SU-DHL-6 (cell line): ENCODE results near the gene COQ9.

ENCODE experiments used
- H2AFZ ChIP-seq: fragments of 200-600 bp; sonication (generic); 2 replicates; pipeline ENCODE4 v1.6.1; 2014; ENCODE audit warnings: low read depth, mild to moderate bottlenecking, moderate library complexity, mixed read lengths, antibody characterized with exemption, low read length; ENCODE audit not compliant: severe bottlenecking
- H3F3A ChIP-seq: fragments of 200-600 bp; shearing (Covaris generic); 2 replicates; pipeline ENCODE4 v1.6.0; 2016; ENCODE audit warnings: antibody characterized with exemption, mild to moderate bottlenecking; ENCODE audit not compliant: insufficient read depth
- H3K27ac ChIP-seq: fragments of 200-600 bp; sonication (generic); 2 replicates; pipeline ENCODE4 v1.5.1; 2016; ENCODE audit warnings: low read depth, mild to moderate bottlenecking, low read length, moderate library complexity, mixed read lengths
- H3K27me3 ChIP-seq: fragments of 200-600 bp; sonication (generic), shearing (Covaris generic); 2 replicates; pipeline ENCODE4 v1.6.0; 2014; ENCODE audit warnings: mild to moderate bottlenecking, low read length
- H3K36me3 ChIP-seq: fragments of 200-600 bp; sonication (generic); 2 replicates; pipeline ENCODE4 v1.6.1; 2014; ENCODE audit warnings: mild to moderate bottlenecking, low read length, mixed read lengths
- H3K4me2 ChIP-seq: fragments of 300-600, 200-600 bp; shearing (Covaris generic), sonication (generic); 2 replicates; pipeline ENCODE4 v1.6.0; 2014; ENCODE audit warnings: low read length, low read depth, mild to moderate bottlenecking; ENCODE audit not compliant: poor library complexity, severe bottlenecking
- H3K4me3 ChIP-seq: fragments of 200-600 bp; sonication (generic); 2 replicates; pipeline ENCODE4 v1.5.1; 2014; ENCODE audit warnings: antibody characterized with exemption, low read length, mild to moderate bottlenecking, mixed read lengths; ENCODE audit not compliant: insufficient read depth, poor library complexity, severe bottlenecking
- H3K79me2 ChIP-seq: fragments of 200-600 bp; sonication (generic); 2 replicates; pipeline ENCODE4 v1.6.1; 2014; ENCODE audit warnings: mild to moderate bottlenecking, low read length, moderate library complexity; ENCODE audit not compliant: insufficient read depth
- H3K9ac ChIP-seq: fragments of 200-600 bp; sonication (generic); 2 replicates; pipeline ENCODE4 v1.7.0; 2014; ENCODE audit warnings: mild to moderate bottlenecking, low read length
- H3K9me2 ChIP-seq: fragments of 200-600 bp; sonication (generic); replicated peaks from 2 replicates; pipeline ENCODE4 v1.6.1; 2014; ENCODE audit warnings: low read length; ENCODE audit not compliant: insufficient read depth
- H3K9me3 ChIP-seq: fragments of 200-600 bp; sonication (generic); 2 replicates; pipeline ENCODE4 v1.6.1; 2014; ENCODE audit warnings: low read length, mixed read lengths; ENCODE audit not compliant: insufficient read depth
- H4K20me1 ChIP-seq: fragments of 200-600 bp; sonication (generic); 2 replicates; pipeline ENCODE4 v1.6.1; 2014; ENCODE audit warnings: low read depth, mild to moderate bottlenecking, antibody characterized with exemption, low read length, moderate library complexity, mixed read lengths
- CTCF ChIP-seq: fragments of 200-600 bp; sonication (generic); IDR thresholded peaks from one replicate; pipeline ENCODE4 v1.5.1; 2017; ENCODE audit warnings: antibody characterized with exemption, mild to moderate bottlenecking, low read length, moderate library complexity; ENCODE audit not compliant: insufficient read depth, poor library complexity, severe bottlenecking
- EZH2phosphoT487 ChIP-seq: fragments of 200-600 bp; sonication (generic), shearing (Covaris generic); conservative IDR thresholded peaks from 2 replicates; pipeline ENCODE4 v1.6.1; 2018; ENCODE audit warnings: mild to moderate bottlenecking, antibody characterized with exemption, low read length, moderate library complexity, mixed read lengths

COQ9 gene

GRCh38 chr16:57510016-57510871 lies 63.0 kb downstream of the COQ9 start:
- no peaks in the 10 kb centered on the region for H3K27me3 ChIP-seq
- no peaks in the 10 kb centered on the region for H3K36me3 ChIP-seq
- no peaks in the 10 kb centered on the region for H3F3A ChIP-seq
- TF ChIP-seq CTCF = no peak
- TF ChIP-seq EZH2phosphoT487 = no peak
- no peaks in the 10 kb centered on the region for H3K9me2 ChIP-seq
- H3K4me2 ChIP-seq = no peak overlapping the region
- no peaks in the 10 kb centered on the region for H3K9me3 ChIP-seq
- H2AFZ ChIP-seq = no peak overlapping the region
- no peak overlapping the region for H3K27ac ChIP-seq
- H3K79me2 ChIP-seq = no peaks in the 10 kb centered on the region
- H3K9ac ChIP-seq = no peak overlapping the region
- no peak overlapping the region for H3K4me3 ChIP-seq
- no peaks in the 10 kb centered on the region for H4K20me1 ChIP-seq
